ENCODE results near the gene AP3B1. TPM values are rescaled to one million over a fixed set of nuclear protein-coding genes. Genes with fewer than 3 reads are reported as not detected.

The AP3B1 gene
- total RNA-seq, 2 experiments from 2014 or later, result 32.5 to 39.5 TPM

GRCh38 chr5:78234804-78235203 is 59.7 kb downstream of the AP3B1 start:
- Histone ChIP-seq H3K36me3 (ENCODE audit: insufficient read depth, low read length) (0 out of 2 replicates have a peak, but pooled peaks cover 5% of the 10 kb centered on the region), H4K20me1 (ENCODE audit: insufficient read depth, low read length) (no peaks in the 10 kb centered on the region), H3K4me1 (ENCODE audit: insufficient read depth, low read length, poor library complexity, severe bottlenecking) (no peaks in the 10 kb centered on the region), H3K9me2 (ENCODE audit: insufficient read depth, low read length) (no peaks in the 10 kb centered on the region), H3K4me3 (ENCODE audit: low read depth, low read length, poor library complexity, severe bottlenecking) (no peak overlapping the region), H3K9me3 (ENCODE audit: low read length) (no peaks in the 10 kb centered on the region), H3K79me2 (ENCODE audit: insufficient read depth, low read depth, low read length) (no peaks in the 10 kb centered on the region), H3K4me2 (ENCODE audit: low read length) (no peak overlapping the region), H3K27ac (ENCODE audit: low read depth, low read length, poor library complexity, severe bottlenecking) (no peak overlapping the region), H2AFZ (ENCODE audit: low read length) (no peak overlapping the region)
- no peak for DNase-seq (ENCODE audit: low spot score)
- ChIA-PET CTCF (ENCODE audit: unreplicated experiment) (interaction anchor here (0.5 kb wide), 1 partner anchor 308 kb away, joined by 3 read pairs; no protein-coding TSS in a partner anchor), POLR2A (no interaction called here)
- intact Hi-C loops (cut with micrococcal nuclease; ENCODE audit: unreplicated experiment), result no loop called here
- BruUV-seq (replicated peaks), result no TSS peak
- TF ChIP-seq EZH2phosphoT487 (IDR thresholded peaks at IDR 0.05; ENCODE audit: borderline replicate concordance, low read depth, low read length) (no peak), CTCF (conservative IDR thresholded peaks at IDR 0.05; ENCODE audit: low read length) (no peak)

- no peak overlapping the region for H2AFZ ChIP-seq (ENCODE audit: low read length)
- no peak for DNase-seq (ENCODE audit: low spot score)
- POLR2A ChIA-PET, result no interaction called here
- H3K36me3 ChIP-seq (ENCODE audit: insufficient read depth, low read length), result no peaks in the 10 kb centered on the region
- intact Hi-C loops (cut with micrococcal nuclease; ENCODE audit: unreplicated experiment), result no loop called here
- TF ChIP-seq CTCF (conservative IDR thresholded peaks at IDR 0.05; ENCODE audit: low read length), result no peak
- TF ChIP-seq EZH2phosphoT487 (IDR thresholded peaks at IDR 0.05; ENCODE audit: borderline replicate concordance, low read depth, low read length), result no peak
- H3K9me2 ChIP-seq (ENCODE audit: insufficient read depth, low read length), result no peaks in the 10 kb centered on the region
- H3K9me3 ChIP-seq (ENCODE audit: low read length), result no peaks in the 10 kb centered on the region
- no peaks in the 10 kb centered on the region for H3K79me2 ChIP-seq (ENCODE audit: insufficient read depth, low read depth, low read length)
- no peaks in the 10 kb centered on the region for H3K4me1 ChIP-seq (ENCODE audit: insufficient read depth, low read length, poor library complexity, severe bottlenecking)
- H3K4me2 ChIP-seq (ENCODE audit: low read length), result no peak overlapping the region
- BruUV-seq (replicated peaks), result no TSS peak
- H4K20me1 ChIP-seq (ENCODE audit: insufficient read depth, low read length), result peaks cover 3% of the 10 kb centered on the region; the same call in 1 of the 2 replicates
- H3K4me3 ChIP-seq (ENCODE audit: low read depth, low read length, poor library complexity, severe bottlenecking), result no peak overlapping the region
- CTCF ChIA-PET (ENCODE audit: unreplicated experiment), result no interaction called here
- no peak overlapping the region for H3K27ac ChIP-seq (ENCODE audit: low read depth, low read length, poor library complexity, severe bottlenecking)
Observed at GRCh38 chr5:78232163-78232562, 62.3 kb downstream of the AP3B1 start.

- peaks cover 14% of the 10 kb centered on the region; the same call in 1 of the 2 replicates for H4K20me1 ChIP-seq (ENCODE audit: insufficient read depth, low read length)
- H3K9me3 ChIP-seq (ENCODE audit: low read length), result no peaks in the 10 kb centered on the region
- intact Hi-C loops (cut with micrococcal nuclease; ENCODE audit: unreplicated experiment), result no loop called here
- ChIA-PET POLR2A (interaction anchor here (1.0 kb wide), 1 partner anchor 214 kb away, joined by 3 read pairs; no protein-coding TSS in a partner anchor), CTCF (ENCODE audit: unreplicated experiment) (no interaction called here)
- H3K79me2 ChIP-seq (ENCODE audit: insufficient read depth, low read depth, low read length), result no peaks in the 10 kb centered on the region
- H3K36me3 ChIP-seq (ENCODE audit: insufficient read depth, low read length), result 0 out of 2 replicates have a peak, but pooled peaks cover 3% of the 10 kb centered on the region
- TF ChIP-seq CTCF (conservative IDR thresholded peaks at IDR 0.05; ENCODE audit: low read length) (no peak), EZH2phosphoT487 (IDR thresholded peaks at IDR 0.05; ENCODE audit: borderline replicate concordance, low read depth, low read length) (no peak)
- no peak overlapping the region for H3K4me2 ChIP-seq (ENCODE audit: low read length)
- no peak overlapping the region for H3K4me3 ChIP-seq (ENCODE audit: low read depth, low read length, poor library complexity, severe bottlenecking)
- no TSS peak for BruUV-seq (replicated peaks)
- no peak for DNase-seq (ENCODE audit: low spot score)
- peaks cover 21% of the 10 kb centered on the region for H3K4me1 ChIP-seq (ENCODE audit: insufficient read depth, low read length, poor library complexity, severe bottlenecking)
- no peaks in the 10 kb centered on the region for H3K9me2 ChIP-seq (ENCODE audit: insufficient read depth, low read length)
- H2AFZ ChIP-seq (ENCODE audit: low read length), result no peak overlapping the region
- no peak overlapping the region for H3K27ac ChIP-seq (ENCODE audit: low read depth, low read length, poor library complexity, severe bottlenecking)
Observed at GRCh38 chr5:78224358-78224757, 70.1 kb downstream of the AP3B1 start.

Data from OCI-LY7 (cell line).